GM21390 (cell line): ENCODE results near the gene ZBP1.

Experiments
- ATAC-seq: cut with Tn5 transposase; IDR thresholded peaks from one replicate; pipeline ENCODE4 v1.9.1; 2021; ENCODE audit not compliant: unreplicated experiment

ZBP1 gene

GRCh38 chr20:57658833-57659516, 38.7 kb upstream of the ZBP1 start:
- no peak for ATAC-seq

DNA sequence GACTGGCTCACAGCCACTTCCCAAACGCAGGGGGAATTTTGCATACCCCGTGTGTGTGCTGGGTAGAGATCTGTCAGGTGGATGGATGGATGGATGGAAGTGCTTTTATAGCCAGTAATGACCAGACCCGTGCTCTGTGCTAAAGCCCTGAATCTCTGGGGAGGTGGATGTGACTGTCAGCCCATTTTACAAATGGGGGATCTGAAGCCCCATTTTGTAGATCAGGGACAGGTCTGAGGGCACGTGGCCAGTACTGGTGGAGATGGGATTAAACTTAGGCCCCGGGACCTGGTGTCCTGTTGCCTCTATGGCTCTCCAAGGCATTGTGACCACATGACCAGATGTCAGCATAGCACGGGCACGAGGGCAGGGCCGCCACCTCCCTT, 38.2 kb upstream of the ZBP1 start:
- no peak for ATAC-seq

DNA sequence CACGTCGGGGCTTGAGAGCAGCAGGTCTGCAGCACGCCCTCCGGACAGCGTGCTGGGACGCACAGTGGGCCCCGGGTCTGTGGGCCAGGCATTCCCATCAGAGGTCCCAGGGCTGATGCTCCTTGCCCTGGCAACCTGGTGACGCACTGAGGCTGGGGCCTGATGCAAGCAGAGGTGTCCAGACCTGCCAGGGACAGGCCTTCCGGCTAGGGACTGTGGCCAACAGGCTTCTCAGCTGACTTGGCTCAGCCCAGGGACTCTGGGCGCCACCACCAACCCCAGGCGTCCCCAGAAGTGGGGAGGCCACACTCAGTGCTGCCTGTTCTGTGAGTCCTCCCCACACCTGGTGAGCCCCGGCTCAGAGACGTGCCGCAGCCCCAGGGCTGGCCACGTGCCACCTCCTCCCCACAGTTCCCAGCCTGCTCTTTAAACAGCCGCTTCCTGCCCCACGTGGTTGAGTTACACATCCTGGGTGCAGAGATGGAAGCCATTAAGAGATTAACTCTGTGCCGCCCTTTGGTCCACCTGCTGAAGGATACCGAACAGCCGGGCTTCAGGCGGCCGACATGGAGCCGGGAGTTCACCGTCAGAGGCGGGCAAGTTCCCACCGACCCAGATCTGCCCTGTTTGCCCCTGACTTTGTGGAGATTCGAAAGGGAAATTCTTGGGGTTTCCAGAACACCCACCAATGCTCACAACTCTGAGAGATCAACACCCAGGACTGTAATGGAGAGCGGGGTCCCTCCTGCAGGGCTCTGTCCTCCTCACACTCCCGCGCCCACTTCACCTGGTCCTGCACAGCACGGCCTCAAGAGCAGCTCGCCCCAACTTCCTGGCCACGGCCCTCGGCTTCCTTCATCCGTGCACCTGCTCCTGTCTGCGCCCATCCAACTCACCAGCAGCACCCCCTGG, 37.6 kb upstream of the ZBP1 start:
- ATAC-seq, result no peak

DNA sequence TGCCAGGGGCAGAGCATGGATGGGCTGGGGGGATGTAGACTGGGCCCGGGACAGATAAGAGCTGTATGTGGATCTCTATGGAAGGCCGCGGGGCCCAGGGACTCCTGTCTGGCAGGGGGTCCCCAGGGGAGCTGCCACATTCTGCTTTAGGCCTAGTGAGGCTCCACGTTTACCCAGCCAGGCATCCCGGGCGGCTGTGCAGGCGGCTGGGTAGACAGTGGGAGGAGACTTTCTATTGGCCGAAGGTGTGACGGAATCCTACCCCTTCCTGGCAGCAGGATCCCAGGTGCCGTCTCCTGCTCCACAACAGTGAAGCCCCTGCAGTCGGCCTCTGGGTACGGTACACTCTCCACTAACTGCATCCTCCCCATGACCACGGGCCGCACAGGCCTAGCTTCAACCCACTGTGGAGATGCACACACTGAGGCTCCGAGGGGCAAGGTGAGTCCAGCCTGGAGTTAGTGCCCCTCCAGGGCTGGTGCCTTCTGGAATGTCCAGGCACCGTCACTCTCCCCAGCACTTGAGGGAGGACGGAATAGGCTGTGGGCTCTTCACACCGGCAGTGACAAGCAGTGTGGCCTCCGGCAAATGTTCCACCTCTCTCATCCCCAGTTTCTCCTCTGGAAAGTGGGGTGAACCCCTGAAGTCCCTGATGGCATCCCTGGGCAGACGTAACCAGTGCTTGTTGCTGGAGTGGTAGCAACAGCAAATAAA, 36.8 kb upstream of the ZBP1 start:
- no peak for ATAC-seq

DNA sequence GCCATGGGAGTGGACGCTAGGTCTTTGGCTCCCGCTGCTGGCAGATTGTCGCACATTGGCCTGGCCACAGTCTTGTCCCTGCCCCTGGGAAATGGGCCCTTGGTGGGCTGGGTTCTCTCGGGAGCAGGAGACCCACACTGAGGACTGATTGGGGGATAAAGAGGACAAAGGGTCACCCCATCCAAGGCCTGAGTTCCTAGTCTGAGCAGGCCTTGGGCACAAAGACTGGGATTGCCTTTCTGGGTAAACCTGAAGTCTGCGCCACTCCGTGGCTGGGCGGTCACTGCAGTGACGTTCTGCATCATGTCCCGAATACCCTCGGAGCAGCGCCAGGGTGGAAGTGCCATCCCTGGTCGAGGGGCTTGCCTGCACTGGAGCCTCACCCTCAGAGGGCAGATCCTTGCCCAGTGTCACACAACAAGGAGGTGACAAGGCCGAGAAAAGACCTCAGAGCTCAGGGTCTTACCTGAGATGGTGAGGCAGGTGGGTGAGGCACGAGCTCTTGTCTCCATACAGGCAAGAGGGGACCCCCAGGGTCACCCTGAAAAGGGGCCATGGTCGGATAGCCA, 36.1 kb upstream of the ZBP1 start:
- no peak for ATAC-seq

DNA sequence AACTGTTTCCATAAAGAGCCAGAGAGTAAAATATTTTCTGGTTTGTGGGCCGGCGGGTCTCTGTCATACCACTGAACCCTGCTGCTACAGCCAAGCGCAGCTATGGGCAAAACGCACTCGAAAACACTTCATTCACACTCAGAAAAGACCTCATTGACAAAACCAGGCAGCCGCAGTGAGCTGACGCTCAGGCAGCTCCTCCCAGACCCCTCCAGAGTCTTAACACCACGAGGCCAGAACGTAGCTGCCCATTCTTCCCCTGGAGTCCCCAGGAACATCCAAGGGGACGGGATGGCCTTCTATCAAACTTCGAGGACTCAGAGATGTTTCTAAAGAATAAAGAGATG, 35.6 kb upstream of the ZBP1 start:
- ATAC-seq, result no peak

GRCh38 chr20:57654998-57655808, 35.0 kb upstream of the ZBP1 start:
- ATAC-seq, result no peak

GRCh38 chr20:57654363-57654997, 34.3 kb upstream of the ZBP1 start:
- ATAC-seq, result no peak

GRCh38 chr20:57653910-57654309, 33.7 kb upstream of the ZBP1 start:
- no peak for ATAC-seq

- no peak for ATAC-seq
Measured at GRCh38 chr20:57653546-57653900, 33.3 kb upstream of the ZBP1 start.

DNA sequence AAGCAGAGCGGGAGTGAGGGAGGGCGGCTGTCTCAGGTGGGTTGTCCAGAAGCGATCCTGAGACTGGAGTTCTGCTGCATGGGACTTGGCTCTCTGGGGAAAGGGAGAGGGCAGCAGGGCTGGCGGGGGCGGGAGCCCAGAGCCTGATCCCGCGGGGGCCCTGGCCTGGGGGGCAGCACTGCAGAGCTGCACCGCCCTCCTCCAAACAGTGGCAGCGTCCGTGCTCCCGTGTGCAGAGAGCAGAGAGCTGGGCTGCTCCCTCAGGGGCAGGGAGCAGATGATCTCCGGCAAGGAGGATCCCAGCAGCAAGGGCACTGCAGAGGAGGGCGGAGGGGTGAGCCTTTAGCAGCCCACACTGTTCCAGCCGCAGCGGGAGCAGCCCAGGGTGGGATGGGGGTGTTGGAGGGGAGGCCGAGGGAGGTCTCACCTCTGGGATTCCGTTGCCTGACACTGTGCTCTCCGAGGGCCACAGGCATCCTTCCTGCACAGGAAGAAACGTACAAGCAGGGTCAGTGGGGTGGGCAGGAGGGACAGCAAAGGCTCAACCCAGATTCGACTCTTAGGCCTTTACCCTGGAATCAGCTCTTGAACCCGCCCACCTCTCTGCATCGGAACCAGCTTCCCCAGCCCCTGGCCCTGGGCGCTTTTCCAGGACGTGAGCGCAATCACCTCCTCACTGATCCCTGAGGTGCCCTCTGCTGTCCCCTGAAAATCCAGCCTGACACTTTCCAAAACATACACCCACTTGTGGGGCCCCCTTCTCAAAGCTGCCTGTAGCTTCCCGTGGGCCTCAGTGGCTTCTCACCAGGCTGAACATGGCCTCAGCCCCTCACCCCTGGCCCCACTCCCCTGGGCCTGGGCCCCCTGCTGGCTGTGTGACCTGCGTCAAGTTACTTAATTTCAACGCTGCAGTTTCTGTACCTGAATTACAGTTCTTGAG, 32.6 kb upstream of the ZBP1 start:
- no peak for ATAC-seq

- ATAC-seq, result no peak
Measured at GRCh38 chr20:57651881-57652605, 31.8 kb upstream of the ZBP1 start.

DNA sequence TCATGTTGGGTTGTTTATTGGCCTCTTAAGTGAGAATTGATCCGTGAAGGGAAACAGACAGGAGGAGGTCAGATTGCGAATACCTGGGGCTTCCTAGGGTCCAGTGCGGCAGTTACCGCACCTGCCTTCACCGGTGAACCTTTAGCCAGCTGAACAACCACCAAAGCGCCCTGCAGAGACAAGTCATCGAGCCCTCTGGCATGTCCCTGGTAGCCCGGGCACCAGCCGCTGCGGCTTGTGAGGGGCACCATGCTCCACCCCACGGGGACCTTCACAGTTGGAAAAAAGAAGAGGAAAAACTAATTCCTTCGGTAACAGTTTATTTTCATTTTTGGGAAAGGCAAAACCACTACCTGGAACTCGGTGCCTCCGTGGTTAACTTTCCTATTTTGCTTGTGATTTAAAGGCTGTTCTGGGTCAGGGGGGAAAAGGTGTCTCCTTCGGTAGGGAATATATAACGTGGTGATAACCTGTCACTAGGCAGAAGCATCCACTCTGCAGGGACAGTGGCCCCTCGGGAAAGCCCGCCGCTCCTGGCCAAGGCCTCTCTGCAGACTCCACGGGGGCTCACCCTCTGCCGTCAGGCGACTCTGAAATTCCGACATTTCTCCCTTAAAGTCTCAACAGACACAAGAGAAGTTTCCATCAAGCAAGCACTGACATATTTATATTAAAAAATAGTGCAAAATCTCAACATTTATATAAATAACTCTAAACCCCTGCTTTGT, 30.7 kb upstream of the ZBP1 start:
- no peak for ATAC-seq

DNA sequence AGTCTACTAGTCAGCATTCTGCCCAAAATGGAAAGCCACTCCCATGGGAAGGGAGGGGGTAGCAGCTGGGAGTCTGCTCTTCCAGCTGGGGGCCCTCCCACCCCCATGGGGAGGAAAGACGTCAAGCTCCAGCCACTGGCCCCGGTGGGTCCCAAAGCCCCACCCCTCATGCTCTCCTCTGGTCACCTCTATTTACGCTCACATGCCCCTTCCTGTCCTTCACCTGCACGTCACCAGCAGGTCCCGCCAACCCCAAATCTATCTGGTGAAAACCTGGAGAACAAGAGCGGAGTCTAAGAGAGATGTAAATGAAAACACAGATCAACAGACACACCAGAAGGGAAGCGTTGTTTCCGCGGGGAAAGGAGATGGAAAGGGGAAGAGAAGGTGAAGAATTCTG, 30.0 kb upstream of the ZBP1 start:
- no peak for ATAC-seq

GRCh38 chr20:57649617-57650015, 29.4 kb upstream of the ZBP1 start:
- no peak for ATAC-seq

DNA sequence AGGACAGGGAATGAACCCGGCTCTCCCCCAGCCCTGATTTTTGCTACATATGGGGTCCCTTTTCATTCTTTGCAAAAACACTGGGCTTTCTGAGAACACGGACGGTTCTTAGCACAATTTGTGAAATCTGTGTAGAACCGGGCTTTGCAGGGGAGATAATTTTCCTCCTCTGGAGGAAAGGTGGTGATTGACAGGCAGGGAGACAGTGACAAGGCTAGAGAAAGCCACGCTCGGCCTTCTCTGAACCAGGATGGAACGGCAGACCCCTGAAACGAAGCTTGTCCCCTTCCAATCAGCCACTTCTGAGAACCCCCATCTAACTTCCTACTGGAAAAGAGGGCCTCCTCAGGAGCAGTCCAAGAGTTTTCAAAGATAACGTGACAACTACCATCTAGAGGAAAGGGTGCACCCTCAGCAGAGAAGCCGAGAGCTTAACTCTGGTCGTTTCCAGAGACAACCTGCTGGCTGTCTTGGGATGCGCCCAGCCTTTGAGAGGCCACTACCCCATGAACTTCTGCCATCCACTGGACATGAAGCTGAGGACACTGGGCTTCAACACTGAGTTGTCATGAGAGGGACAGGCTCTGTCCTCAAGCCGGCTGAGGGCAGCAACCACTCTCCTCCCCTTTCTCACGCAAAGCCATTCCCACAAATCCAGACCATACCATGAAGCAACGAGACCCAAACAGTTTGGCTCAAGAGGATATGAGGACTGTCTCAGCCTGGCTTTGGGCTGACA, 28.8 kb upstream of the ZBP1 start:
- no peak for ATAC-seq
